K562 (cell line): Measurements from ENCODE around the gene SFR1. TPM values are rescaled to one million over a fixed set of nuclear protein-coding genes. Genes with fewer than 3 reads are reported as not detected.

Source experiments
- CBX5 ChIP-seq: IDR thresholded peaks from 2 replicates; pipeline ENCODE4 v1.6.1; 2014; ENCODE audit warnings: low read depth, borderline replicate concordance
- KDM1A ChIP-seq, 2 experiments: fragments of 450-650 bp; IDR thresholded peaks; 2 replicates each; pipeline ENCODE4 v1.6.1; 2016; ENCODE audit warnings: mild to moderate bottlenecking in 2 of 2
- KDM4B ChIP-seq, 2 experiments: fragments of 450-650 bp in 1 of 2; sonication (generic) in 1 of 2; IDR thresholded peaks; 2 replicates each; pipeline ENCODE4 v1.6.1; 2016 to 2017; ENCODE audit warnings: borderline replicate concordance in 2 of 2, antibody characterized with exemption in 1 of 2, low read depth in 1 of 2, mild to moderate bottlenecking in 1 of 2
- PRDM10 ChIP-seq: fragments of 450-650 bp; IDR thresholded peaks from 2 replicates; pipeline ENCODE4 v1.6.1; 2018; ENCODE audit not compliant: partially characterized antibody
- TGIF2 ChIP-seq: sonication (generic); formaldehyde crosslinking; IDR thresholded peaks from 2 replicates; pipeline ENCODE4 v1.8.1; 2022; ENCODE audit warnings: mild to moderate bottlenecking, missing genetic modification reagents, moderate library complexity
- ZBTB40 ChIP-seq, 2 experiments: fragments of 450-650 bp in 1 of 2; sonication (generic) in 1 of 2; formaldehyde crosslinking in 1 of 2; IDR thresholded peaks; 2 replicates each; pipeline versions ENCODE4 v1.7.1 to v1.9.0; 2016 to 2022; ENCODE audit warnings: inconsistent platforms in 1 of 2, mild to moderate bottlenecking in 1 of 2, missing genetic modification reagents in 1 of 2
- ZNF316 ChIP-seq: fragments of 450-650 bp; IDR thresholded peaks from 2 replicates; pipeline ENCODE4 v1.6.1; 2016
- polyA plus RNA-seq, 8 experiments: library from polyadenylated mRNA; depleted of rRNA in 4 of 8; stranded (reverse) in 5 of 8; unstranded in 3 of 8; fragments of >200 nt; fragmentation: Nextera tagmentation in 2 of 8; fragmentation: Illumina TruSeq in 1 of 8; extraction: Ambion mirVana in 2 of 8; extraction: Trizol in 1 of 8; gene quantifications; 2 replicates each; pipeline versions ENCODE4 v1.2.1 to v1.2.3, GENCODE V29; 2011 to 2014; ENCODE audit warnings: inconsistent platforms in 1 of 8, missing spikeins in 1 of 8
- total RNA-seq, 7 experiments: library from RNA; depleted of rRNA in 6 of 7; stranded (reverse); fragments of >200 nt in 6 of 7; fragmentation: Illumina TruSeq in 2 of 7; extraction: Trizol in 2 of 7; gene quantifications; 2 replicates each; pipeline versions ENCODE4 v1.2.1 to v1.2.3, GENCODE V29; 2011 to 2021; ENCODE audit warnings: low replicate concordance in 1 of 7
- TF ChIP-seq, protein P1 (sequence below): fragments of 450-650 bp; IDR thresholded peaks from 2 replicates; pipeline ENCODE4 v1.6.1; 2014; ENCODE audit warnings: low read depth, mild to moderate bottlenecking, moderate library complexity, borderline replicate concordance
- TF ChIP-seq, protein P2 (sequence below): sonication (generic); formaldehyde crosslinking; IDR thresholded peaks from 2 replicates; pipeline ENCODE4 v1.8.1; 2023; ENCODE audit warnings: mild to moderate bottlenecking, missing genetic modification reagents

Gene SFR1
- total and polyA plus RNA-seq, 9 of the 15 experiments (the other 6 are each of a cell fraction or from before 2014, with no cell fraction given), result 4.3 to 18.7 (median 9.1) TPM

DNA sequence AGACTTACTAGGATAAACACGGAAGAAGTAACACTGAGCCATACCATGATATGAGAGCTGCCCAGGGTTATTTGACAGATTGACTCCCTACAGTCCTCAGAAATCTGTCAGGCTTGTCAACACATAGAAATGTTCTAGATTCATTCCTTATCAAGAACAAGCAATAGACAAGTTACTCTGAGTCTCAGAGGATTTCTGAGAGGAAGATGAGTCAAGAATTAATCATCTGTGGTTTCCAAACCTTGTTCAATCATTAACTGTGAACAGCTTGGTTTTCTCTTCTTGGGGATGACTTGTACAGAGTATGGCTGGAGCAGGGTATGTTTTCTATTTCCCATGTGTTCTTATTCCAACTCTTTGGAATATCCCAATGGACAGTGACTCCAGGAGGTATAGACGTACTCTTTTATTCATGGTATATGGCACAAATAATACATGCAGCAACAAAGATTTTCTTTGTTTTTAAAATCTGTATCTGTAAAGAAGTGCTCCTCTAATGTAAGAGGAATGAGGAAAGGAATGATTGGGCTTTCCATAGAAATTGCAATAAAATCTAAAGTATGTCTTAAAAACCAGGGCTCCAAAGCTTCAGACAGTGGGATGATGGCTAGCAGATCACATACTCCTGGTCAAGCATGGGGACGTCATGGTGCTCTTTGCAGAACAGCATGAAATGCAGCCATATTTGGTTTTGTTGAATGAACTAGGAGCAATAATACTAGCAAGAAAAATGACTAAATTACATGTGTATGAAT lies 11.9 kb upstream of the SFR1 start (continued):
- no peak for TF ChIP-seq PRDM10
- TF ChIP-seq, protein P1, sequence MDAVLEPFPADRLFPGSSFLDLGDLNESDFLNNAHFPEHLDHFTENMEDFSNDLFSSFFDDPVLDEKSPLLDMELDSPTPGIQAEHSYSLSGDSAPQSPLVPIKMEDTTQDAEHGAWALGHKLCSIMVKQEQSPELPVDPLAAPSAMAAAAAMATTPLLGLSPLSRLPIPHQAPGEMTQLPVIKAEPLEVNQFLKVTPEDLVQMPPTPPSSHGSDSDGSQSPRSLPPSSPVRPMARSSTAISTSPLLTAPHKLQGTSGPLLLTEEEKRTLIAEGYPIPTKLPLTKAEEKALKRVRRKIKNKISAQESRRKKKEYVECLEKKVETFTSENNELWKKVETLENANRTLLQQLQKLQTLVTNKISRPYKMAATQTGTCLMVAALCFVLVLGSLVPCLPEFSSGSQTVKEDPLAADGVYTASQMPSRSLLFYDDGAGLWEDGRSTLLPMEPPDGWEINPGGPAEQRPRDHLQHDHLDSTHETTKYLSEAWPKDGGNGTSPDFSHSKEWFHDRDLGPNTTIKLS, result no peak
- TF ChIP-seq CBX5, result no peak
- TF ChIP-seq ZBTB40 (IDR thresholded peaks at IDR 0.05), result no peak
- no peak for TF ChIP-seq ZBTB40 (CRISPR knock-in tag; IDR thresholded peaks at IDR 0.05)
- TF ChIP-seq KDM4B (IDR thresholded peaks at IDR 0.05; ENCODE audit: borderline replicate concordance in 2 of 2, low read depth in 1 of 2), result no peak
- no peak for TF ChIP-seq TGIF2 (CRISPR knock-in tag)
- no peak for TF ChIP-seq ZNF316
- peak; percentile 84 to 91 for TF ChIP-seq KDM1A (IDR thresholded peaks at IDR 0.05)
- TF ChIP-seq, protein P2, sequence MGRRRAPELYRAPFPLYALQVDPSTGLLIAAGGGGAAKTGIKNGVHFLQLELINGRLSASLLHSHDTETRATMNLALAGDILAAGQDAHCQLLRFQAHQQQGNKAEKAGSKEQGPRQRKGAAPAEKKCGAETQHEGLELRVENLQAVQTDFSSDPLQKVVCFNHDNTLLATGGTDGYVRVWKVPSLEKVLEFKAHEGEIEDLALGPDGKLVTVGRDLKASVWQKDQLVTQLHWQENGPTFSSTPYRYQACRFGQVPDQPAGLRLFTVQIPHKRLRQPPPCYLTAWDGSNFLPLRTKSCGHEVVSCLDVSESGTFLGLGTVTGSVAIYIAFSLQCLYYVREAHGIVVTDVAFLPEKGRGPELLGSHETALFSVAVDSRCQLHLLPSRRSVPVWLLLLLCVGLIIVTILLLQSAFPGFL (CRISPR knock-in tag), result no peak
